WTC11 (cell line): Measurements from ENCODE around the gene LYST. TPM values are rescaled to one million over a fixed set of nuclear protein-coding genes. Genes with fewer than 3 reads are reported as not detected.

ENCODE experiments used
- ATAC-seq: fragments of 200-7000 bp; cut with Tn5 transposase; 2 replicates; pipeline ENCODE4 v1.10.0; 2021; ENCODE audit warnings: mild to moderate bottlenecking, moderate library complexity
- CTCF ChIA-PET: fragments of 300-600 bp; sonication (Branson Sonifier 250); formaldehyde crosslinking; loops from one replicate; lab custom pipeline; 2021; ENCODE audit warnings: antibody characterized with exemption; lab: Charles Lee
- POLR2A ChIA-PET: fragments of 350-600 bp; sonication (Branson Sonifier 250); formaldehyde crosslinking; loops from one replicate; lab custom pipeline; 2021; ENCODE audit warnings: antibody characterized with exemption; lab: Charles Lee
- DNase-seq: peaks from one replicate; pipeline ENCODE4 v3.0.0; 2021; ENCODE audit warnings: low spot score
- H3K27ac Mint-ChIP-seq: 2 replicates; pipeline ENCODE4 v1.8.0; 2021; ENCODE audit warnings: mixed read lengths
- H3K27me3 Mint-ChIP-seq: 2 replicates; pipeline ENCODE4 v1.8.0; 2021; ENCODE audit warnings: low read depth, mild to moderate bottlenecking, moderate library complexity, mixed read lengths
- H3K36me3 Mint-ChIP-seq: 2 replicates; pipeline ENCODE4 v1.8.0; 2021; ENCODE audit warnings: mixed read lengths
- H3K4me1 Mint-ChIP-seq: 2 replicates; pipeline ENCODE4 v1.8.0; 2022; ENCODE audit warnings: mixed read lengths
- H3K4me3 Mint-ChIP-seq: 2 replicates; pipeline ENCODE4 v1.8.0; 2021; ENCODE audit warnings: mild to moderate bottlenecking, moderate library complexity, mixed read lengths
- H3K9me3 Mint-ChIP-seq: 2 replicates; pipeline ENCODE4 v1.8.0; 2021; ENCODE audit warnings: mixed read lengths
- ATF1 ChIP-seq: sonication (generic); formaldehyde crosslinking; IDR thresholded peaks from 2 replicates; pipeline ENCODE4 v1.8.1; 2023; ENCODE audit warnings: mild to moderate bottlenecking, moderate library complexity, missing genetic modification reagents
- ATF6 ChIP-seq: sonication (generic); formaldehyde crosslinking; IDR thresholded peaks from 2 replicates; pipeline ENCODE4 v1.8.1; 2023; ENCODE audit warnings: mild to moderate bottlenecking, missing genetic modification reagents
- ESRRA ChIP-seq: sonication (generic); formaldehyde crosslinking; IDR thresholded peaks from 2 replicates; pipeline ENCODE4 v1.8.1; 2022; ENCODE audit warnings: mild to moderate bottlenecking, missing genetic modification reagents, borderline replicate concordance
- ETV6 ChIP-seq: sonication (generic); formaldehyde crosslinking; IDR thresholded peaks from 2 replicates; pipeline ENCODE4 v1.8.1; 2022; ENCODE audit warnings: mild to moderate bottlenecking, missing genetic modification reagents
- HMGA2 ChIP-seq: fragments of 250-450 bp; sonication (Bioruptor Pico); IDR thresholded peaks from 2 replicates; pipeline ENCODE4 v1.4.0; 2021; ENCODE audit warnings: mild to moderate bottlenecking, moderate library complexity
- IRF1 ChIP-seq: sonication (generic); formaldehyde crosslinking; IDR thresholded peaks from 2 replicates; pipeline ENCODE4 v1.8.0; 2023; ENCODE audit warnings: missing genetic modification reagents
- MAX ChIP-seq: sonication (generic); formaldehyde crosslinking; IDR thresholded peaks from 2 replicates; pipeline ENCODE4 v1.8.0; 2022; ENCODE audit warnings: mild to moderate bottlenecking, missing genetic modification reagents
- MYBL2 ChIP-seq: sonication (generic); formaldehyde crosslinking; IDR thresholded peaks from 2 replicates; pipeline ENCODE4 v1.8.1; 2023; ENCODE audit warnings: mild to moderate bottlenecking, moderate library complexity, missing genetic modification reagents
- NR3C1 ChIP-seq: sonication (generic); formaldehyde crosslinking; conservative IDR thresholded peaks from 2 replicates; pipeline ENCODE4 v1.8.1; 2023; ENCODE audit warnings: low read depth, mild to moderate bottlenecking, missing genetic modification reagents
- OVOL2 ChIP-seq: fragments of 250-450 bp; sonication (Bioruptor Pico); IDR thresholded peaks from 2 replicates; pipeline ENCODE4 v1.9.0; 2021; ENCODE audit warnings: mild to moderate bottlenecking, borderline replicate concordance
- ZBTB21 ChIP-seq: sonication (generic); formaldehyde crosslinking; IDR thresholded peaks from 2 replicates; pipeline ENCODE4 v1.8.1; 2023; ENCODE audit warnings: mild to moderate bottlenecking, missing genetic modification reagents, borderline replicate concordance
- ZNF219 ChIP-seq: sonication (generic); formaldehyde crosslinking; IDR thresholded peaks from 2 replicates; pipeline ENCODE4 v1.8.0; 2023; ENCODE audit warnings: missing genetic modification reagents, mild to moderate bottlenecking, borderline replicate concordance
- ZNF232 ChIP-seq: sonication (generic); formaldehyde crosslinking; IDR thresholded peaks from 2 replicates; pipeline ENCODE4 v1.8.0; 2022; ENCODE audit warnings: mild to moderate bottlenecking, missing genetic modification reagents
- ZNF423 ChIP-seq: fragments of 250-450 bp; sonication (Bioruptor Pico); IDR thresholded peaks from 2 replicates; pipeline ENCODE4 v2.1.2; 2022; ENCODE audit warnings: mild to moderate bottlenecking, moderate library complexity
- ZNF425 ChIP-seq: fragments of 250-450 bp; sonication (Bioruptor Pico); conservative IDR thresholded peaks from 2 replicates; pipeline ENCODE4 v1.9.0; 2021; ENCODE audit warnings: mild to moderate bottlenecking
- ZNF532 ChIP-seq: fragments of 250-450 bp; sonication (Bioruptor Pico); IDR thresholded peaks from 2 replicates; pipeline ENCODE4 v1.9.0; 2021; ENCODE audit warnings: mild to moderate bottlenecking, borderline replicate concordance
- total RNA-seq: library from RNA; stranded (reverse); gene quantifications from 3 replicates; pipeline ENCODE4 v1.2.3, GENCODE V29; 2021

Gene LYST
- total RNA-seq, 1 experiment from 2014 or later = 0.59 TPM

GRCh38 chr1:235697508-235697907 lies 169.2 kb downstream of the LYST start (continued):
- TF ChIP-seq ZNF532 (CRISPR knock-in tag) (no peak), IRF1 (CRISPR knock-in tag) (no peak), MYBL2 (CRISPR knock-in tag) (no peak), ZNF423 (no peak), HMGA2 (CRISPR knock-in tag) (no peak)

GRCh38 chr1:235689356-235689755 lies 177.3 kb downstream of the LYST start:
- ATAC-seq = no peak
- no peak overlapping the region for H3K27ac Mint-ChIP-seq
- H3K27me3 Mint-ChIP-seq = no peaks in the 10 kb centered on the region
- CTCF ChIA-PET = interaction anchor here (1.4 kb wide), 1 partner anchor 91 kb away, joined by 3 read pairs; no protein-coding TSS in a partner anchor
- H3K9me3 Mint-ChIP-seq = peaks cover 3% of the 10 kb centered on the region; the same call in 1 of the 2 replicates
- H3K4me1 Mint-ChIP-seq = no peaks in the 10 kb centered on the region; the same call in 1 of the 2 replicates
- POLR2A ChIA-PET = no interaction called here
- TF ChIP-seq ZNF425 (no peak), ZNF219 (no peak), ZBTB21 (CRISPR knock-in tag) (no peak), ZNF232 (CRISPR knock-in tag) (no peak), MAX (CRISPR knock-in tag) (no peak), ATF1 (CRISPR knock-in tag) (no peak), OVOL2 (CRISPR knock-in tag) (no peak), IRF1 (CRISPR knock-in tag) (no peak), ESRRA (CRISPR knock-in tag) (no peak), NR3C1 (CRISPR knock-in tag) (no peak), ATF6 (no peak), ETV6 (CRISPR knock-in tag) (no peak)
- no peaks in the 10 kb centered on the region for H3K36me3 Mint-ChIP-seq
- DNase-seq = no peak
- no peak overlapping the region for H3K4me3 Mint-ChIP-seq
